WTC11 (cell line): Measurements from ENCODE around the gene CHID1. TPM values are rescaled to one million over a fixed set of nuclear protein-coding genes. Genes with fewer than 3 reads are reported as not detected.

Experiments used
- ATAC-seq: fragments of 200-7000 bp; cut with Tn5 transposase; 2 replicates; pipeline ENCODE4 v1.10.0; 2021; ENCODE audit warnings: mild to moderate bottlenecking, moderate library complexity
- CTCF ChIA-PET: fragments of 300-600 bp; sonication (Branson Sonifier 250); formaldehyde crosslinking; loops from one replicate; lab custom pipeline; 2021; ENCODE audit warnings: antibody characterized with exemption; lab: Charles Lee
- POLR2A ChIA-PET: fragments of 350-600 bp; sonication (Branson Sonifier 250); formaldehyde crosslinking; loops from one replicate; lab custom pipeline; 2021; ENCODE audit warnings: antibody characterized with exemption; lab: Charles Lee
- DNase-seq: peaks from one replicate; pipeline ENCODE4 v3.0.0; 2021; ENCODE audit warnings: low spot score
- H3K27ac Mint-ChIP-seq: 2 replicates; pipeline ENCODE4 v1.8.0; 2021; ENCODE audit warnings: mixed read lengths
- H3K27me3 Mint-ChIP-seq: 2 replicates; pipeline ENCODE4 v1.8.0; 2021; ENCODE audit warnings: low read depth, mild to moderate bottlenecking, moderate library complexity, mixed read lengths
- H3K36me3 Mint-ChIP-seq: 2 replicates; pipeline ENCODE4 v1.8.0; 2021; ENCODE audit warnings: mixed read lengths
- H3K4me1 Mint-ChIP-seq: 2 replicates; pipeline ENCODE4 v1.8.0; 2022; ENCODE audit warnings: mixed read lengths
- H3K4me3 Mint-ChIP-seq: 2 replicates; pipeline ENCODE4 v1.8.0; 2021; ENCODE audit warnings: mild to moderate bottlenecking, moderate library complexity, mixed read lengths
- H3K9me3 Mint-ChIP-seq: 2 replicates; pipeline ENCODE4 v1.8.0; 2021; ENCODE audit warnings: mixed read lengths
- ESRRA ChIP-seq: sonication (generic); formaldehyde crosslinking; IDR thresholded peaks from 2 replicates; pipeline ENCODE4 v1.8.1; 2022; ENCODE audit warnings: mild to moderate bottlenecking, missing genetic modification reagents, borderline replicate concordance
- JAZF1 ChIP-seq: fragments of 250-450 bp; sonication (Bioruptor Pico); IDR thresholded peaks from 2 replicates; pipeline ENCODE4 v1.9.0; 2021; ENCODE audit warnings: moderate library complexity, mild to moderate bottlenecking, inconsistent platforms
- MYBL2 ChIP-seq: sonication (generic); formaldehyde crosslinking; IDR thresholded peaks from 2 replicates; pipeline ENCODE4 v1.8.1; 2023; ENCODE audit warnings: mild to moderate bottlenecking, moderate library complexity, missing genetic modification reagents
- NR2C2 ChIP-seq: sonication (generic); formaldehyde crosslinking; IDR thresholded peaks from 2 replicates; pipeline ENCODE4 v1.8.0; 2022; ENCODE audit warnings: mild to moderate bottlenecking, missing genetic modification reagents
- NR3C1 ChIP-seq: sonication (generic); formaldehyde crosslinking; conservative IDR thresholded peaks from 2 replicates; pipeline ENCODE4 v1.8.1; 2023; ENCODE audit warnings: low read depth, mild to moderate bottlenecking, missing genetic modification reagents
- OVOL2 ChIP-seq: fragments of 250-450 bp; sonication (Bioruptor Pico); IDR thresholded peaks from 2 replicates; pipeline ENCODE4 v1.9.0; 2021; ENCODE audit warnings: mild to moderate bottlenecking, borderline replicate concordance
- PRRX2 ChIP-seq: fragments of 250-450 bp; sonication (Bioruptor Pico); IDR thresholded peaks from 2 replicates; pipeline ENCODE4 v1.8.0; 2021; ENCODE audit warnings: mild to moderate bottlenecking
- RELA ChIP-seq: sonication (generic); formaldehyde crosslinking; IDR thresholded peaks from 2 replicates; pipeline ENCODE4 v1.8.1; 2022; ENCODE audit warnings: missing genetic modification reagents, mild to moderate bottlenecking, borderline replicate concordance
- SP1 ChIP-seq: sonication (generic); formaldehyde crosslinking; conservative IDR thresholded peaks from 2 replicates; pipeline ENCODE4 v1.8.1; 2022; ENCODE audit warnings: missing genetic modification reagents
- TCF7 ChIP-seq: sonication (generic); formaldehyde crosslinking; IDR thresholded peaks from 2 replicates; pipeline ENCODE4 v1.8.0; 2022; ENCODE audit warnings: mild to moderate bottlenecking, low read depth, missing genetic modification reagents, moderate library complexity
- ZBTB21 ChIP-seq: sonication (generic); formaldehyde crosslinking; IDR thresholded peaks from 2 replicates; pipeline ENCODE4 v1.8.1; 2023; ENCODE audit warnings: mild to moderate bottlenecking, missing genetic modification reagents, borderline replicate concordance
- ZNF121 ChIP-seq: sonication (generic); formaldehyde crosslinking; IDR thresholded peaks from 2 replicates; pipeline ENCODE4 v1.8.0; 2023; ENCODE audit warnings: missing genetic modification reagents
- ZNF219 ChIP-seq: sonication (generic); formaldehyde crosslinking; IDR thresholded peaks from 2 replicates; pipeline ENCODE4 v1.8.0; 2023; ENCODE audit warnings: missing genetic modification reagents, mild to moderate bottlenecking, borderline replicate concordance
- ZNF416 ChIP-seq: fragments of 250-450 bp; sonication (Bioruptor Pico); IDR thresholded peaks from 2 replicates; pipeline ENCODE4 v1.9.0; 2021; ENCODE audit warnings: mild to moderate bottlenecking, inconsistent platforms
- ZNF671 ChIP-seq: fragments of 250-450 bp; sonication (Bioruptor Pico); IDR thresholded peaks from 2 replicates; pipeline ENCODE4 v1.8.0; 2021; ENCODE audit warnings: mild to moderate bottlenecking
- total RNA-seq: library from RNA; stranded (reverse); gene quantifications from 3 replicates; pipeline ENCODE4 v1.2.3, GENCODE V29; 2021
- TF ChIP-seq, protein P1 (sequence below): sonication (generic); formaldehyde crosslinking; conservative IDR thresholded peaks from 2 replicates; pipeline ENCODE4 v1.8.1; 2023; ENCODE audit warnings: mild to moderate bottlenecking, low read depth, missing genetic modification reagents, moderate library complexity
- TF ChIP-seq, protein P2 (sequence below): fragments of 250-450 bp; sonication (Bioruptor Pico); conservative IDR thresholded peaks from 2 replicates; pipeline ENCODE4 v1.9.0; 2021; ENCODE audit warnings: mild to moderate bottlenecking
- TF ChIP-seq, protein P3 (sequence below): sonication (generic); formaldehyde crosslinking; IDR thresholded peaks from 2 replicates; pipeline ENCODE4 v1.8.1; 2022; ENCODE audit warnings: mild to moderate bottlenecking, moderate library complexity, missing genetic modification reagents
- TF ChIP-seq, protein P4 (sequence below): sonication (generic); formaldehyde crosslinking; IDR thresholded peaks from 2 replicates; pipeline ENCODE4 v1.8.1; 2022; ENCODE audit warnings: low read depth, missing genetic modification reagents, borderline replicate concordance
- TF ChIP-seq, protein P5 (sequence below): sonication (generic); formaldehyde crosslinking; IDR thresholded peaks from 2 replicates; pipeline ENCODE4 v1.8.1; 2022; ENCODE audit warnings: low read depth, mild to moderate bottlenecking, moderate library complexity, missing genetic modification reagents, borderline replicate concordance
- TF ChIP-seq, protein P6 (sequence below): fragments of 250-450 bp; sonication (Bioruptor Pico); IDR thresholded peaks from 2 replicates; pipeline ENCODE4 v1.9.0; 2021; ENCODE audit warnings: mild to moderate bottlenecking
- TF ChIP-seq, protein P7 (sequence below): sonication (generic); formaldehyde crosslinking; IDR thresholded peaks from 2 replicates; pipeline ENCODE4 v1.8.0; 2022; ENCODE audit warnings: mild to moderate bottlenecking, missing genetic modification reagents

Gene CHID1
- total RNA-seq, 1 experiment from 2014 or later = 92.8 TPM

DNA sequence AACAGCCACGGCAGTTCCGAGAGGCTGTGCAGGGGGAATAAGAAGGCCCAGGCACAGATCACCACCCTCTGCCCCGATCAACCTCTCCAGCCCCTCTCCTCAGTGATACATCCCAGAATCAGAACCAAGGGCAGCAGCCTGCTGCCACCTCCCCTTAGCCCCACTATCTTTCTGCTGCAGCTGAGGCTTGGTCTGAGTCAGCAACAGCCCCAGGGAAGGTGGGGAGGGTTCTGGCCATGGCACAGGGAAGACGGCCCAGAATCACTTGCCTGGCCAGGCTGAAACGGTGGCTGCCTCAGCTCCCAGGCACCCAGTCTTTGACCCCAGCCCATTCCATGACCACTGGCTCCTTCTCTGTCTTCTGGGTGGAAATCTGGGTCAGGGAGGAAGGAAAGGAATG is 2.3 kb downstream of the CHID1 start:
- CTCF ChIA-PET = no interaction called here
- Mint-ChIP-seq H3K36me3 (peaks cover 19% of the 10 kb centered on the region), H3K27me3 (no peaks in the 10 kb centered on the region), H3K9me3 (no peaks in the 10 kb centered on the region), H3K4me3 (peak overlapping the region; percentile 16; the same call in 1 of the 2 replicates), H3K4me1 (peaks cover 12% of the 10 kb centered on the region), H3K27ac (peak overlapping the region; percentile 41; the same call in 1 of the 2 replicates)
- DNase-seq (no peak), ATAC-seq (no peak)
- no peak for TF ChIP-seq ZNF671 (CRISPR knock-in tag)
- no peak for TF ChIP-seq SP1 (CRISPR knock-in tag)
- TF ChIP-seq, protein P1, sequence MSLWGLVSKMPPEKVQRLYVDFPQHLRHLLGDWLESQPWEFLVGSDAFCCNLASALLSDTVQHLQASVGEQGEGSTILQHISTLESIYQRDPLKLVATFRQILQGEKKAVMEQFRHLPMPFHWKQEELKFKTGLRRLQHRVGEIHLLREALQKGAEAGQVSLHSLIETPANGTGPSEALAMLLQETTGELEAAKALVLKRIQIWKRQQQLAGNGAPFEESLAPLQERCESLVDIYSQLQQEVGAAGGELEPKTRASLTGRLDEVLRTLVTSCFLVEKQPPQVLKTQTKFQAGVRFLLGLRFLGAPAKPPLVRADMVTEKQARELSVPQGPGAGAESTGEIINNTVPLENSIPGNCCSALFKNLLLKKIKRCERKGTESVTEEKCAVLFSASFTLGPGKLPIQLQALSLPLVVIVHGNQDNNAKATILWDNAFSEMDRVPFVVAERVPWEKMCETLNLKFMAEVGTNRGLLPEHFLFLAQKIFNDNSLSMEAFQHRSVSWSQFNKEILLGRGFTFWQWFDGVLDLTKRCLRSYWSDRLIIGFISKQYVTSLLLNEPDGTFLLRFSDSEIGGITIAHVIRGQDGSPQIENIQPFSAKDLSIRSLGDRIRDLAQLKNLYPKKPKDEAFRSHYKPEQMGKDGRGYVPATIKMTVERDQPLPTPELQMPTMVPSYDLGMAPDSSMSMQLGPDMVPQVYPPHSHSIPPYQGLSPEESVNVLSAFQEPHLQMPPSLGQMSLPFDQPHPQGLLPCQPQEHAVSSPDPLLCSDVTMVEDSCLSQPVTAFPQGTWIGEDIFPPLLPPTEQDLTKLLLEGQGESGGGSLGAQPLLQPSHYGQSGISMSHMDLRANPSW (CRISPR knock-in tag) = no peak
- no peak for TF ChIP-seq MYBL2
- no peak for TF ChIP-seq ZNF121 (CRISPR knock-in tag)
- TF ChIP-seq, protein P2, sequence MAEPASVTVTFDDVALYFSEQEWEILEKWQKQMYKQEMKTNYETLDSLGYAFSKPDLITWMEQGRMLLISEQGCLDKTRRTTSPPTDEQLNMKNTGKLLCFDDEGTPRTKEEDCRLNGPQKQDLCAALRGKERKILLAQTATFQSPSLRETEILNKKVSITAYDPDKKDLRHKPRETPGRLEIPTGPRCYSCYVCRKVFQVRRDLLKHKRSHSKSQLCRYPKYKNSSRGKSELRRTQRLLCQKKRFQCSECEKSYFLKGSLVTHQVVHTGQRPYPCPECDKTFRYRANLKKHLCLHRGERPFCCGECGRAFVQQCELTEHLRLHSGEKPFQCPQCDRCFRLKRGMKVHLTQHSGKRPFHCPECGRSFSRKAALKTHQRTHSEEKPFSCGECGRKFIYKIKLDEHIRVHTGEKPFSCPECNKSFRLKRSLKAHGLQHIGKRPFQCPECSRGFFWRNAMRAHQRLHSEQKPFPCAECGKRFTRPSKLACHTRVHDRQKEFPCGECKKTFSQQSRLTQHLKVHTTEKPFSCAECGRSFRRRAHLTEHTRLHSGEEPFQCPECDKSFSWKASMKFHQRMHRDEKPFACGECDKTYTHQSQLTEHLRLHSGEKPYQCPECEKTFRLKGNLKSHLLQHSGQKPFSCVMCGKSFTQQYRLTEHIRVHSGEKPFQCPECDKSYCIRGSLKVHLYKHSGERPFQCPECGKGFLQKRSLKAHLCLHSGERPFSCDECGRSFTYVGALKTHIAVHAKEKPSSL = no peak
- TF ChIP-seq, protein P3, sequence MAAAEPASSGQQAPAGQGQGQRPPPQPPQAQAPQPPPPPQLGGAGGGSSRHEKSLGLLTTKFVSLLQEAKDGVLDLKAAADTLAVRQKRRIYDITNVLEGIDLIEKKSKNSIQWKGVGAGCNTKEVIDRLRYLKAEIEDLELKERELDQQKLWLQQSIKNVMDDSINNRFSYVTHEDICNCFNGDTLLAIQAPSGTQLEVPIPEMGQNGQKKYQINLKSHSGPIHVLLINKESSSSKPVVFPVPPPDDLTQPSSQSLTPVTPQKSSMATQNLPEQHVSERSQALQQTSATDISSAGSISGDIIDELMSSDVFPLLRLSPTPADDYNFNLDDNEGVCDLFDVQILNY = no peak
- no peak for TF ChIP-seq ESRRA (CRISPR knock-in tag)
- no peak for TF ChIP-seq NR2C2 (CRISPR knock-in tag)
- no peak for TF ChIP-seq OVOL2 (CRISPR knock-in tag)
- no peak for TF ChIP-seq JAZF1 (CRISPR knock-in tag)
- no peak for TF ChIP-seq RELA (CRISPR knock-in tag)
- no peak for TF ChIP-seq NR3C1 (CRISPR knock-in tag)
- TF ChIP-seq, protein P4, sequence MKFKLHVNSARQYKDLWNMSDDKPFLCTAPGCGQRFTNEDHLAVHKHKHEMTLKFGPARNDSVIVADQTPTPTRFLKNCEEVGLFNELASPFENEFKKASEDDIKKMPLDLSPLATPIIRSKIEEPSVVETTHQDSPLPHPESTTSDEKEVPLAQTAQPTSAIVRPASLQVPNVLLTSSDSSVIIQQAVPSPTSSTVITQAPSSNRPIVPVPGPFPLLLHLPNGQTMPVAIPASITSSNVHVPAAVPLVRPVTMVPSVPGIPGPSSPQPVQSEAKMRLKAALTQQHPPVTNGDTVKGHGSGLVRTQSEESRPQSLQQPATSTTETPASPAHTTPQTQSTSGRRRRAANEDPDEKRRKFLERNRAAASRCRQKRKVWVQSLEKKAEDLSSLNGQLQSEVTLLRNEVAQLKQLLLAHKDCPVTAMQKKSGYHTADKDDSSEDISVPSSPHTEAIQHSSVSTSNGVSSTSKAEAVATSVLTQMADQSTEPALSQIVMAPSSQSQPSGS (CRISPR knock-in tag) = no peak
- TF ChIP-seq, protein P5, sequence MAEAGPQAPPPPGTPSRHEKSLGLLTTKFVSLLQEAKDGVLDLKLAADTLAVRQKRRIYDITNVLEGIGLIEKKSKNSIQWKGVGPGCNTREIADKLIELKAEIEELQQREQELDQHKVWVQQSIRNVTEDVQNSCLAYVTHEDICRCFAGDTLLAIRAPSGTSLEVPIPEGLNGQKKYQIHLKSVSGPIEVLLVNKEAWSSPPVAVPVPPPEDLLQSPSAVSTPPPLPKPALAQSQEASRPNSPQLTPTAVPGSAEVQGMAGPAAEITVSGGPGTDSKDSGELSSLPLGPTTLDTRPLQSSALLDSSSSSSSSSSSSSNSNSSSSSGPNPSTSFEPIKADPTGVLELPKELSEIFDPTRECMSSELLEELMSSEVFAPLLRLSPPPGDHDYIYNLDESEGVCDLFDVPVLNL = no peak
- no peak for TF ChIP-seq ZBTB21
- TF ChIP-seq PRRX2 (CRISPR knock-in tag) = no peak
- POLR2A ChIA-PET = no interaction called here

DNA sequence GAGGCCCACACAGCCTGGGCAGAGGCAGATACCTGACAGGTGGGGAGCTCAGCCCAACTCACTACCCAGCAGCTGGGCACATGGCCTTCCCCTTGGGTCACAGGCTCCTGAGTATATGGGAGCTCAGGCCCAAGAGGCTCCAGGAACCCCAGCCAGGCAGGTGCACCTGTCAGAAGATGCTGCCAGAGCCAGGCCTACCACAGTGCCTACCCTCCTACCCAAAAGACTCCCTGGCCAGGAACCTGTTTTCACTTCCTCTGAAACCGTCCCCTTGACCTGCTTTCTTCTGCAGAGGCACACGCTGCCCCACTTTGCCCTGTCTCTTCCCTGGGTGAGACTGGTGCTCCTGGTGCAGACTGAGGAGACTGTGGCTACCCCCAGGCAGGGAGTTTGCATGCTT is 2.9 kb downstream of the CHID1 start:
- H3K4me1 Mint-ChIP-seq = peaks cover 12% of the 10 kb centered on the region
- ChIA-PET CTCF (interaction anchor here (0.9 kb wide), 1 partner anchor 144 kb away, joined by 3 read pairs; no protein-coding TSS in a partner anchor), POLR2A (no interaction called here)
- peak overlapping the region; percentile 16; the same call in 1 of the 2 replicates for H3K4me3 Mint-ChIP-seq
- no peak overlapping the region for H3K27ac Mint-ChIP-seq
- H3K9me3 Mint-ChIP-seq = no peaks in the 10 kb centered on the region
- peaks cover 25% of the 10 kb centered on the region for H3K36me3 Mint-ChIP-seq
- DNase-seq = no peak
- ATAC-seq = no peak
- H3K27me3 Mint-ChIP-seq = no peaks in the 10 kb centered on the region
- TF ChIP-seq ZNF416 = no peak
- TF ChIP-seq, protein P3 = no peak
- no peak for TF ChIP-seq NR3C1 (CRISPR knock-in tag)
- TF ChIP-seq OVOL2 (CRISPR knock-in tag) = no peak
- TF ChIP-seq TCF7 = no peak
- TF ChIP-seq, protein P6, sequence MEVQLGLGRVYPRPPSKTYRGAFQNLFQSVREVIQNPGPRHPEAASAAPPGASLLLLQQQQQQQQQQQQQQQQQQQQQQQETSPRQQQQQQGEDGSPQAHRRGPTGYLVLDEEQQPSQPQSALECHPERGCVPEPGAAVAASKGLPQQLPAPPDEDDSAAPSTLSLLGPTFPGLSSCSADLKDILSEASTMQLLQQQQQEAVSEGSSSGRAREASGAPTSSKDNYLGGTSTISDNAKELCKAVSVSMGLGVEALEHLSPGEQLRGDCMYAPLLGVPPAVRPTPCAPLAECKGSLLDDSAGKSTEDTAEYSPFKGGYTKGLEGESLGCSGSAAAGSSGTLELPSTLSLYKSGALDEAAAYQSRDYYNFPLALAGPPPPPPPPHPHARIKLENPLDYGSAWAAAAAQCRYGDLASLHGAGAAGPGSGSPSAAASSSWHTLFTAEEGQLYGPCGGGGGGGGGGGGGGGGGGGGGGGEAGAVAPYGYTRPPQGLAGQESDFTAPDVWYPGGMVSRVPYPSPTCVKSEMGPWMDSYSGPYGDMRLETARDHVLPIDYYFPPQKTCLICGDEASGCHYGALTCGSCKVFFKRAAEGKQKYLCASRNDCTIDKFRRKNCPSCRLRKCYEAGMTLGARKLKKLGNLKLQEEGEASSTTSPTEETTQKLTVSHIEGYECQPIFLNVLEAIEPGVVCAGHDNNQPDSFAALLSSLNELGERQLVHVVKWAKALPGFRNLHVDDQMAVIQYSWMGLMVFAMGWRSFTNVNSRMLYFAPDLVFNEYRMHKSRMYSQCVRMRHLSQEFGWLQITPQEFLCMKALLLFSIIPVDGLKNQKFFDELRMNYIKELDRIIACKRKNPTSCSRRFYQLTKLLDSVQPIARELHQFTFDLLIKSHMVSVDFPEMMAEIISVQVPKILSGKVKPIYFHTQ (CRISPR knock-in tag) = no peak
- TF ChIP-seq, protein P7, sequence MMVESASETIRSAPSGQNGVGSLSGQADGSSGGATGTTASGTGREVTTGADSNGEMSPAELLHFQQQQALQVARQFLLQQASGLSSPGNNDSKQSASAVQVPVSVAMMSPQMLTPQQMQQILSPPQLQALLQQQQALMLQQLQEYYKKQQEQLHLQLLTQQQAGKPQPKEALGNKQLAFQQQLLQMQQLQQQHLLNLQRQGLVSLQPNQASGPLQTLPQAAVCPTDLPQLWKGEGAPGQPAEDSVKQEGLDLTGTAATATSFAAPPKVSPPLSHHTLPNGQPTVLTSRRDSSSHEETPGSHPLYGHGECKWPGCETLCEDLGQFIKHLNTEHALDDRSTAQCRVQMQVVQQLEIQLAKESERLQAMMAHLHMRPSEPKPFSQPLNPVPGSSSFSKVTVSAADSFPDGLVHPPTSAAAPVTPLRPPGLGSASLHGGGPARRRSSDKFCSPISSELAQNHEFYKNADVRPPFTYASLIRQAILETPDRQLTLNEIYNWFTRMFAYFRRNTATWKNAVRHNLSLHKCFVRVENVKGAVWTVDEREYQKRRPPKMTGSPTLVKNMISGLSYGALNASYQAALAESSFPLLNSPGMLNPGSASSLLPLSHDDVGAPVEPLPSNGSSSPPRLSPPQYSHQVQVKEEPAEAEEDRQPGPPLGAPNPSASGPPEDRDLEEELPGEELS (CRISPR knock-in tag) = no peak
- TF ChIP-seq ZNF219 = no peak
